ENCODE measurements around the gene DNAI4.
"Not testable (repeated sequence)": the region's sequence is repeated elsewhere in the genome, so short reads cannot be mapped to it uniquely, and the experiment has no call there.

The DNAI4 gene, protein sequence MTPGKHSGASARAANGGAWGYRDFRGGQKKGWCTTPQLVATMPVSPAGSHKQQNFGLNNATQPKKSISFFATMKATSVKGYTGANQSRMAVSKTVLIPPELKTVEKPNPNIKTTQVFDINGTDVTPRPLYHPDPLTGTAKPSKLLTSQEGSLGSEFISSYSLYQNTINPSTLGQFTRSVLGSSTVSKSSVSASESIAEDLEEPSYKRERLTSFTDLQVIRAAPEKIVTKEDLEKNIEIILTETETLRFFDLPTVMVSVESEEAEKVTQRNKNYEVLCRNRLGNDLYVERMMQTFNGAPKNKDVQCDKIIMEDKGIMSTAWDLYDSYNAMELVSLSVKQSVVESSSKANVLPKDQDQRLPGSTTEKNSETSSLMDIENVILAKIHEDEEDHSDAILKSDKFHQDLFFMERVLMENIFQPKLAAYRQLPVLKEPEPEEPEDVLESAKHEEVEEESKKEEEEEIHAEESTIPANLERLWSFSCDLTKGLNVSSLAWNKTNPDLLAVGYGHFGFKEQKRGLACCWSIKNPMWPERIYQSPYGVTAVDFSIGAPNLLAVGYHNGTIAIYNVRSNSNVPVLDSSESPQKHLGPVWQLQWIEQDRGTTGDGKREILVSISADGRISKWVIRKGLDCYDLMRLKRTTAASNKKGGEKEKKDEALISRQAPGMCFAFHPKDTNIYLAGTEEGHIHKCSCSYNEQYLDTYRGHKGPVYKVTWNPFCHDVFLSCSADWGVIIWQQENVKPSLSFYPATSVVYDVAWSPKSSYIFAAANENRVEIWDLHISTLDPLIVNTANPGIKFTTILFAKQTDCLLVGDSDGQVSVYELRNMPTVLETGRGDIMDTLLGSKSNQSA

DNA sequence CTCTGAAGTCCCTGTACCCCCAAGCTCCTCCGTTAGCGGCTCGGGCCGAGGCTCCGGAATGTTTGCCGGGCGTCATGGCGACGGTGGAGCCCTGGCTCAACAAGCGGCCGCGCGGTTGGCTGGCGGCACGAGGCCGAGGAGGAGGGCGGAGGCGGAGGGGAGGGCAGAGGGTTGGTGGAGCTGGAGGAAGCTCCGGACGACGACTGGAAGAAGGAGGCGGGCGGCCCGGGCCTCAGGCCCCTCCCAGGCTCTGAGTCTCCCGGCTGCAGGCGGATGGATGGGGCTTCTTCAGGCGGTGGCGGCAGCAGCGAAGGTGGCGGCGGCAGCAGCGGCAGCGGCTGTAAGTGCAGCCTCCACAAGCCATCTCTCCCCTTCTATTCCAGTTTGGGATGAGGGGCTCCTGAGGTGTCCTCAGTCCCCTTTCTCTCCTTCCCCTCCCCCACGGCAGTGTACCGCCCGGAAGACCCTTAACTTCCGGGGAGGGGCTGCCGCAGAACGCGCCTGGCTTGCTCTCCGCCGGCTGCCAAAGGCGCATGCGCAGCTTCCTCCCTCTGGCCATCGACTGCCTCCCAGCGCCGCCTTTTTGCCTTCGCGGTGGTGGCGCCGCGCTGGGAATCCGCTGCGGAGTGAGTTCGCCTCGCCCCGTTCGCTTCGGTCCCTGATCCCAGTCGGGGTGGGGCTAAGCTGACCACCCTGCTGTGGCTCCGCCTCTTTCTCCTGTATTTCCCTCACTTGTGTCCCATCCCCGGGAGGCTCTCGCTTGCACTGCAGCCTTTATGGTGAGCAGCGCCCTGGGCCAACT, at the start of gene DNAI4, which contains the start of gene MIER1:
Gene DNAI4 (minus strand): TSS at position 101 of the 802 bp plus-strand sequence. CDS start 25 bp downstream, at position 76.
Gene MIER1 (plus strand): TSS at position 235 of the 802 bp plus-strand sequence. CDS start 39 bp downstream, at position 274.
- DNase-seq = peak; percentile 99

DNA sequence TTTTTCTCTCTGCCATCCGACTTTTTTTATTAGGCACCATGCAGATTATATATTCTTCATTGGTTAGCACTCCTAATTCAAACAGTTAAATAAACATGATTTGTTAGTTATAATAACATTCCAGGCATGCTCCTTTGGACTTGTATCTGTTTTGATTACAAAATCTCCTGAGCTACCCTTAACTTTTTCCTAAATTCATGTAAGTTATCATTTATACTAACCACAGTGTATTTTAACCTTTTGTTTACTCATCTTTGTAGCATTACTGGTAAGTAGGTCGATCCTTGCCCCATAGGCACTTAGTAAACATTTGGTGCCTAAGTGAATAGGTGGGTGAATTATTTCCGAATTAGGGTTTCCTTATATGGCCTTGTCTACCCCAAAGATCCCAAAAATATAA, 43.9 kb upstream of the DNAI4 start:
- no peak for DNase-seq

DNA sequence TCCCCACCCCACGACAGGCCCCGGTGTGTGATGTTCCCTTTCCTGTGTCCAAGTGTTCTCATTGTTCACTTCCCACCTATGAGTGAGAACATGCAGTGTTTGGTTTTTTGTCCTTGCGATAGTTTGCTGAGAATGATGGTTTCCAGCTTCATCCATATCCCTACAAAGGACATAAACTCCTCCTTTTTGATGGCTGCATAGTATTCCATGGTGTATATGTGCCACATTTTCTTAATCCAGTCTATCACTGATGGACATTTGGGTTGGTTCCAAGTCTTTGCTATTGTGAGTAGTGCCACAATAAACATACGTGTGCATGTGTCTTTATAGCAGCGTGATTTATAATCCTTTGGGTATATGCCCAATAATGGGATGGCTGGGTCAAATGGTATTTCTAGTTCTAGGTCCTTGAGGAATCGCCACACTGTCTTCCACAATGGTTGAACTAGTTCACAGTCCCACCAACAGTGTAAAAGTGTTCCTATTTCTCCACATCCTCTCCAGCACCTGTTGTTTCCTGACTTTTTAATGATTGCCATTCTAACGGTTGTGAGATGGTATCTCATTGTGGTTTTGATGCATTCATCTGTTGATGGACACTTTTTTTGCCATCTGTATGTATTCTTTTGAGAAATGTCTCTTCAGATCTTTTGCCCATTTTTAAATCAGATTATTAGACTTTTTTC, 41.7 kb upstream of the DNAI4 start:
- not testable (repeated sequence) for DNase-seq

DNA sequence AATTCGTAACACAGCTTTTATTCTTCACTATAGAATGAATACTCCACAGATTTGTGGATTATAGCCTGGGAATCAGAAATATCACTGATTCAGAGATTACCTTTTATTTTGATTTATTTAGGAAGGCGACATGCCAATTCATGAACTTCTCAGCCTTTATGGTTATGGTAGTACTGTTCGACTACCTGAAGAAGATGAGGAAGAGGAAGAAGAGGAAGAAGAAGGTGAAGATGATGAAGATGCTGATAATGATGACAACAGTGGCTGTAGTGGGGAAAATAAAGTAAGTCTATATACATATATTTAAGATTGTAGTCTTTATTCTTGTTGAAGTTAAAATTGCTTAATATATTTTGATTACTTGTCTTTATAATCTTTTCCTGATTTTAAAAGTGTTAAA, 33.3 kb upstream of the DNAI4 start:
- no peak for DNase-seq

DNA sequence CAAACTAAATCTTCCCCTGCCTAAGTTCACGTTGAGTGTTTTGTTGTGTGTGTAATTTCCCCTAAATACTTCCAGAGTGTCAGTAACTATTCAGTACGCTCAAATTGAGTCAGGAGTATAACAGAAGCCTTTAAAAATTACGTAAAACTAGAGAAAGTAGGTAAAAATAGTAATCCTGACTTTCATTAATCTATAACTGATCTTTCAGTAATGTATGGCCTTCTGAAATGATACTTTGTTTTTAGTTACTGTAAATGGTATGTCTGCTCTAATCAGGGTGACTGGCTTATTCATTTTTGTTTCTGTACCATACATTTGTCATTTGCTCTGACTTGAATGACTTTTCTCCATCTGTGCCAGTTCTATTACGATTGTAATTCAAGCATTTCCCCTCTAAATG, 29.6 kb upstream of the DNAI4 start:
- DNase-seq = no peak

DNA sequence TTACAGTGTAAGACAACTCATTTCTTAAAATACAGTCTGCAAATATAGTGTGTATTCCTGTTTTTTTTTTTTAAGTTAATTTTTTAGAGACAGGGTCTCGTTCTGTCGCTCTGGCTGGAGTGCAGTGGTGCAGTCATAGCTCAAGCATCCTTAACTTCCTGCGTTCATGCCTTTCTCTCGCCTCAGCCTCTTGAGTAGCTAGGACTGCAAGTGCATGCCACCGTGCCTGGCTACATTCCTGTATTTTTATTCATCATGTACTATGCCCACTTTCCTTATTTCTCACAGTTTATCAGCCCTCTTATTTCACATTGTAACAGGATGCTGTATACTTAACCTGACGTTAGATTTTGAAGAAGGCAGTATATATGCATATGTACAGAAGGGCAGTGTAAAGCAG, 26.9 kb upstream of the DNAI4 start:
- DNase-seq = peak; percentile 95

DNA sequence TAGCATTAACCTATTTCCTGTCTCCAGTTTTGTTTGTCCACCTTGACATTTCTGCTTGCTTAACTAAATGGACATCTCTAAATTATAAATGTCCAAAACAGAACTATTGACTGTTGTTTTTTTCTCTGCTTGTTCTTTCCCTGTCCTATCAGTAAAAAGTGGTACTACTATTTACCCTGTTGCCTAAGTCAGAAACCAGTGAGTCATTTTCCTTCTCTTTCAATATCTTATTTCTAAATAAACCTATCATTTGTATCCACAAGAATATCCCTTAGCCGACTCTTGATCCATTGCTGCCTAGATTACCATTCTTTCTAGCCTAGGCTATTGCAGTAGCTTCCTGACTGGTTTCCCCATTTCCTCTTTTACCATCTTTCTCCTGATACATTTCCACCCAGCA, 22.6 kb upstream of the DNAI4 start:
- no peak for DNase-seq

DNA sequence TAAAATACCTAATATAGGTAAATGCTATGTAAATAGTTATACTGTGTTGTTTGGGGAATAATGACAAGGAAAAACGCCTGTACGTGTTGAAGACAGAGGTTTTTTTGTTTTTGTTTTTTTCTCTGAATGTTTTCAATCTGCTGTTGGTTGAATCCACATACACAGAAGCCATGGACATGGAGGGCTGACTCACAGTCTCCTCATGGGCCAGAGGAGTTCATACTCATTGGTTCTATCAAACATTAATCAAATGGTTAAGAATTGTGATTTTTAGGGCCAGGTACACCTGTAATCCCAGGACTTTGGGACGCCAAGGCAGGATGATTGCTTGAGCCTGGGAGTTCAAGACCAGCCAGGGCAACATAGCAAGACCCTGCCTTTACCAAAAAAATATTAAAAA, 20.7 kb upstream of the DNAI4 start:
- DNase-seq = no peak

DNA sequence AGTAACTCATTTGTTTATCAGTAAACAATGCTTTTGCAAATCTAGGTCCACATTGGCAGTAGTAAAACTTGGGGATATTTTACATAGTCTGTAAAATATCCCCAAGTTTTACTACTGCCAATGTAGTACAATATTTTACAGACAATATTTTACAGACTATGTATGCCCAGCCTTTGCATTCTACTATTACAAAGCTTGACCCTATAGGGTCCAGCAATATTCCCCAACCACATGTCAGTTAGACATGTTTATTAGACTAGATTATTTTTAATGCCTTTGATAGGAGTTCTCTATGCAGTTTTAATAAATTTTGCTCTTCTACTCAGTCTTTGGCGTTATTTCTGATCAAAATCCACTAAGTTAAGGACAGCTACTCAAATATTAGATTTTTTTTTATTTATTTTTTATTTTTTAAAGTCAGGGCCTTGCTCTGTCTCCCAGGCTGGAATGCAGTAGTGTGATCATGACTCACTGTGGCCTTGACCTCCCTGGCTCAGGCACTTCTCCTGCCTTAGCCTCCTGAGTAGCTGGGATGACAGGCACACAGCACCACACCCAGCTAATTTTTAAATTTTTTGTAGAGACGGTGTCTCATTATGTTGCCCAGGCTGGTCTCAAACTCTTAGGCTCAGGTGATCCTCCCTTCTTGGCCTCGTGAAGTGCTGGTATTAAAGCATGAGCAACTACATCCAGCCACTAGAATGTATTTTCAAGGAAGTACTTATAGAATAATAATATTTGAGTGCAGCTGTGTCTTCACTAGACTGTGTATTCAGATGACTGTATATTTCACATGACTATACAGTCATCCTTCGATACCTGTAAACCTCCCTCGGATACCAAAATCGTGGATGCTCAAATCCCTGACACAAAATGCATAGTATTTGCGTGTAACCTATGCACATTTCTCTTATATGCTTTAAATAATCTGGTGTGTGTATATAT, 19.9 kb upstream of the DNAI4 start:
- DNase-seq = peak; percentile 90

DNA sequence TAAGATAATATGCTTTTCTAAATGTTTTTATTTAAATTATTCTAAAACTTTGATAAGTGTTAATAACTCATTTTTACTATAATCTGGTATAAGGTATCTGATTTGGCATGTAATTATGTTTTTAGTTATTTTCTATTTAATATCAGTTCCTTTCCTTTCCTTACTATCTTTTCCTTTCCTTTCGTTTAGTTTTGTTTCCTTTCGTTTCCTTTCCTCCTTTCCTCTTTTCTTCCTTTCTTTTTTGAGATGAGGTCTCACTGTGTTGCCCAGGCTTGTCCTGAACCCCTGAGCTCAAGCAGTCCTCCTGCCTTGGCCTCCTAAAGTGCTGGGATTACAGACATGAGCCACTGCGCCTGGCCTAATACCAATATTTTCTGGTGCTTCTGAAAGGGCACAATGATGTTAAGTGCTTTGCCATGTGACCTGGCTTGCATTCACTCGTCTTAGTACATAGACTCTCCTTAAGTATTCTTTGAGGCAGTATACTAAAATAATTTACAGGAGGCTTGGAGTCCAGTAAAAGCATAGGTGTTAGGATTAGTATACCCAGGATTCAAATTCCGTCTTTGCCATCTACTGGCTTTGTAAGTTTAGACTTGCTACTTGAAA, 18.8 kb upstream of the DNAI4 start:
- no peak for DNase-seq

DNA sequence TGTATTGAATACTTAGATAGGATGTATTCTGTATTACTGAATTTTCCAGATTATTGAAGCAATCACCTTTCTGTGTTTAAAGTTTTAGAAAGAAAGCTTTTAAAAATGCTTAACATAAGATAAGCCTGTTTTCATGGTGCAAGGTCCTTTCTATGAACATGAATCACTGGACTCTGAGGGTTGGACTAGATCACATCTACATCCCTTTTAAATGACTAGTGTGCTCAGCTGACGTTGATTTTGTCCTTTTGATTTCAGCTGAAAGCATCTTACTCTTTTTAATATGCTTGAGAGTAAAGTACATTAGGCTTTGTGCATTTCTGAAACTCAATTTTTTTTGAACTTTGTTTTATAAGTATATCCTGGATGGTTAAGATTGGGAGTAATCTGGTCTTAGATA, 16.3 kb upstream of the DNAI4 start:
- peak; percentile 52 for DNase-seq

DNA sequence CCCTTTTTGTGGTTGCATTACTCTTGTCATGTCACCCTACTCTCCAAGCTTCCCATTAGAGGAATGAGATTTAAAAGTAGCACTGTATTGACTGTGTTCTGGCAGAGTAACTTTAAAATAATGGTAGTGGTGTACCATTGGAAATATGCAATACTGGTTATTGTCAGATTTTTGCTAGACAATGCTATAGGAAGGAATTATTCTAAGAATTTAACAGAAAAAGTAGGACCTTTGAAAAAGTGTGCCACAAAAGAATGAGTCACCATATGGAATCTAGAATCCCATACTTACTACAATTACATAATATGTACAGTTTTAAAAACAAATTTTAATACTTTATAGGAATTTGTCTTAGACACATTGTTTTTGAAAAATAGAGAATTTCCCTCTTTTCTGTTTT, 14.0 kb upstream of the DNAI4 start:
- peak; percentile 67 for DNase-seq

DNA sequence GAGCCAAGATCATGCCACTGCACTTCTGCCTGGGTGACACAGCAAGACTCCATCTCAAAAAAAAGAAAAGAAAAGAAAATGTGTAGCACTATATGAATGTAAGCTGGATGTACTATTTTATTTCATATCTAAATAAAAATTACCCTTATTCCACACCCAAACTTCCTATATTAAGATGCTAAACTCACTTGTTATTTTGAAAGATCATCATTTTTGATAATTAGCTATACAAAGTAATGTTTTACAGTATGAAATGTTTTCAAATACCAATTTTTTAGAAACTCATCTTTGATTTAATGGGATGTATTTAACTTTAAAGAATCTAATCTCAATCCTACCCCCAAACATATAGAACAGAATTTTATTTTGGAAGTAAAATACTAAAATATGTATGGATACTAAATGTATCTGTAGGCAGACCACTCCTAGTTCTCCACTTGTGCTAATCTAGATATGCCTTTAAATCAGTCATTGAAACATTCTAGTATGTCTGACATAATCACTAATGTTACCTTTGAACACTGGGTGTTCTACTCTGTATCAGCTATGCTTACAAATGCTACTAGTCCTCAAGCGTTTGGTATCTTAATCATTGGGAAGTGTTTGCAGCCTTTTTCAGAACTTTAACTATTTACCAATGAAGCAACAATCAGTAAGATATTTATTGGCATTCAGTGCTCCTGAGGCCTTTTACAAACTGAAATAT, 13.0 kb upstream of the DNAI4 start:
- no peak for DNase-seq

DNA sequence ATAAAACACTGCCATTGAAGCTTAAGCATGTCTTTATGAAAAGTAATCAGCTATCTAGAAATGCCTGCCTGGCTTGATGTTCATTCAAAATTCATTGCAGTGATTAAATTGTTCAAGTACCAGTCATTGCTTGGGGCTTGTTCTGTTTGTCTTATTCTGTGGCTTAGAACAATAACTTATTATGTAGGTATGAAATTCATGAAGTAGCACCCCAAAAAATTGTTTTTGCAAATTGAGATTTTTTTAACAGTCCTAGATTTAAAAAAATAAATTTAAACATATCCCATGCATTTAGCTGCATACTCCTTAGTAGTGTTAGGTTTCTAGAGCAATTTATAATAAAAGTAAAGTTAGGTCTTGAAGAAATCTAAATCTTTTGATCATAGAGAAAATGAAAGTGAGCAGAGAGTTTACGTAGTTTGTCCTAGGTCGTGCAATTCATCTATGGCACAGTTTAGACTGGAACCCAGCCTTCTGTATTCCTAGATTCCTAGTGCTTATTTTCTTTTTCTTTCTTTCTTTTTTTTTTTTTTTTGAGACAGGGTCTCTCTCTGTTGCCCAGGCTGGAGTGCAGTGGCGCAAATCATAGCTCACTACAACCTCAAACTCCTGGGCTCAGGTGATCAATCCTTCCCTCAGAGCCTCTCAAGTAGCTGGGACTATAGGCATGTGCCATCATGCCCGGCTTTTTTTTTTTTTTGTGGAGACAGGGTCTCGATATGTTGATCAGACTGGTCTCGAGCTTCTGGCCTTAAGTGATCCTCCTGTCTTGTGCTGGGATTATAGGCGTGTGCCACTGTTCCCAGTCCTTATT, 9.4 kb upstream of the DNAI4 start:
- DNase-seq = no peak

DNA sequence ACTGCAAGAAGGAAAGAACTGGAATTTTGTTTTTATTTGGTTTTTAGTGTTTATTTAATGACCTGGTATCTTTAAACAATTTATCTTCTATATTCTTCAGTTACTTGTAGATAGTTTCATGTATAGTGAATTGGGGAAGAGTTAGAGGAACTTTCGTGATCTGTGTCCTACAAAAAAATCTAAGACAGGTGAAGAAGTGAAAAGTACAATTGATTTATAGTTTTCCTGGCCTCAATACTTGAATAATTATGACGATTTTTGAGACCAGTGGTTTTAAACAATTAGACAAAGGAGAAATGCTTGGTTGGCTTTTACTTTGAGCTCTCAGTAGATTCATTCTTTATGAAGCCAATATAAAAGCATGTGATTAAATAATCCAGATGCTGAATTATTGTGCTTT, 7.6 kb upstream of the DNAI4 start:
- no peak for DNase-seq

DNA sequence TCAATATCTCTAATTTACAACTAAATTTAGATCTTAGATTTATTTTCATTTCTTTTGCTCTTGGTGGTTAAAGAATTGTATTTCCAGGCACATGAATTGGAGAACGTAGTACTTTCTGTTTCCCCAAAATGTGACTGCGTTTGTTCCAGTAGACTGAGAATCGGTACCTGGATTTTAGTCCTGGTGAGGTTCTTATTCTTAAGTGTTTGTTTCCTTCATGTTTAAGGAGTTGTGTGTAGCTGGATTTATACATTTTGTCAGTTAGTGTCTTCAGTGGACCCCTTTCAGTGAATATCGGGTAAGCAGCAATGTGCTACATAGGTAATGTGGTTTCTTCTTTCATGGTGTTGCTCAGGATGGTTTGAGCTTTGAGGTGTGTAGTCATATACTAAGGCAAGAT, 6.9 kb upstream of the DNAI4 start:
- DNase-seq = no peak

DNA sequence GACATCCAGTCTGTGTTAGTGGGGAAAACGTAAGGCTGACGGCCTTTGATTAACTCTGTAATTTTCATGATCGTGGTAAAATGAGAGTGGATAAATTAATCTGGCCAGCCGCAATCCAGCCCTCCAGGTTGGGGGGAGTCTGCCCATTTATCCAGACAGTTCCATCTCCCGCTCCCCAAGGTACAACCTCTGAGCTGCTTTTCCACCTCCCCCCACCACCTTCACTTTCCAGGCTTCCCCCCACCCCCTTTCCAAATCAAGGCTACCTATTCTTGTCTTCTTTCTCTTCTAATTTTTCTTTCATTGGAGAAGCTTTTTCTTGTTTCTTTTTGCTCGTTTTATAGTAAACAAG, 6.1 kb upstream of the DNAI4 start:
- no peak for DNase-seq

DNA sequence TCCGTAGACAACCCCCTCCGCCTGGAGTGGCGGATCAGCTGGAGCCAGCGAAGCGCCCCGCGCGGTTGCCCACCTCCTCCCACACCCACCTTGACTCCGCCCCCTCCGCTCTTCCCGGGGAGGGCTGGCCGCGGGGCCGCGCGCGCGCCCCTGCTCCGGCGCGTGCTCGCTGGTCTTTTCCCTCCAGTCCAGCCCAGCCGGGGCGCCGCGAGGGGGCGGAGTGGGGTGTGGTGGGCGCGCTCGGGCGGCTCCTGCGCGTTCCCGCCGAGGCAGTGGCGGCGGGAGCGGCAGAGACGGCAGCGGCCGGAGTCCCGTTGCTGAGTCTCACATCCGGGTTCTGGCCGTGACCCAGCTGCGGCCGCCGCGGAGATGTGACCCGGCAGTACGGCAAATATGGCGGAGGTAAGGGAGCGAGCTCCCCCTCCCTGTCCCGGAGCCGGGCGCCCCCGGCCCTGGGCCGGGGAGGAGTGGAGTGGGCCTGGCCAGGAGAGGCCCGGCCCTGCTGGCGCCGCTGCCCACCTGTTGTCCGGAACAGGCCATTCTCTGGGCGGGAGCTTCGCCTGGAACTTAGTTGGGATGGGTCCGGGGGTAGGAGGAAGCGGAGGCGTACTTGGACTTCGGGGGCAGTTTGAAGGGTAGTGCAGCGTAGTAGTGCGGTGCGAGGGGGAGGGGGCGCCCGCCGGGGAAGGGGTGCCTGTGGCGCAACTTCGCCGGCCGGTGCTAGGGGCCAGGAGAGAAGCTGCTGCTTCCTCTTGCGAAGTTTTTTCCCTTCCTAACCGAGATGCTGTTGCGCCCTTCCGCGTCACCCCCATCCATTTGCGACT, 5.6 kb upstream of the DNAI4 start:
- peak; percentile 96 for DNase-seq

DNA sequence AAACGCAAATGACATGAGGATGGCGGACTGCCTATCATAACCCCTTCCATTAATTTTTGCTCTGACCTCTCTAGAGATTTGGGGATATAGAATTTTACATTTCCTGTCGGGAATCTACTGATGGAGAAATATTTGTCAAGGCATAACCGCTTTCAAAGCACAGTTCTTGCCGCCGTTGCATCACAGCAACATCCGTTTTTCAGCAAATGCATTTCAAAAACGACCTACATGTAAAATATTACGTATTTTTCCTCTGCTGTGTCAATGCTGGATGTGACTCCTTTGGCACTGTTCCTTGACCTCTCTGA, 5.0 kb upstream of the DNAI4 start:
- DNase-seq = no peak
